HT1080 (cell line): Measurements from ENCODE around the gene MAS1L. TPM values are rescaled to one million over a fixed set of nuclear protein-coding genes. Genes with fewer than 3 reads are reported as not detected.

Experiments
- total RNA-seq: library from RNA; depleted of rRNA; stranded (reverse); fragments of >200 nt; shearing (Covaris generic); gene quantifications from 2 replicates; pipeline ENCODE4 v1.2.3, GENCODE V29; 2014; rRNA removed

The MAS1L gene
- total RNA-seq, 1 experiment from 2014 or later, result not detected

Other genes starting within 250 kb of the MAS1L start
- not detected in 2 replicates for gene OR14J1, start 186.3 kb downstream of the MAS1L start, total RNA-seq
- not detected in 2 replicates for gene OR5V1, start 119.1 kb downstream of the MAS1L start, total RNA-seq
- not detected in 2 replicates for gene OR12D3, start 112.7 kb downstream of the MAS1L start, total RNA-seq
- not detected in 2 replicates for gene OR12D2, start 92.3 kb downstream of the MAS1L start, total RNA-seq
- not detected in 2 replicates for gene OR12D1, start 73.0 kb downstream of the MAS1L start, total RNA-seq
- not detected in 2 replicates for gene OR10C1, start 48.6 kb downstream of the MAS1L start, total RNA-seq
- not detected in 2 replicates for gene OR11A1, start 30.9 kb downstream of the MAS1L start, total RNA-seq
- gene OR2H1, start 30.8 kb downstream of the MAS1L start, total RNA-seq, result not detected in 2 replicates
- not detected in 2 replicates for gene UBD, start 71.8 kb upstream of the MAS1L start, total RNA-seq
- gene OR2H2, start 97.2 kb upstream of the MAS1L start, total RNA-seq, result not detected in 2 replicates
- 5.4 and 10.4 TPM in 2 replicates for gene GABBR1, start 145.2 kb upstream of the MAS1L start, total RNA-seq
- gene MOG, start 169.1 kb upstream of the MAS1L start, total RNA-seq, result not detected in 2 replicates
- not detected in 2 replicates for gene ZFP57, start 193.2 kb upstream of the MAS1L start, total RNA-seq
- gene HLA-F, start 235.5 kb upstream of the MAS1L start, total RNA-seq, result 0.40 and 0.90 TPM in 2 replicates